HG03139 (cell line): Measurements from ENCODE around the gene CDCP1.

Experiments
- ATAC-seq: cut with Tn5 transposase; IDR thresholded peaks from one replicate; pipeline ENCODE4 v1.9.1; 2021; ENCODE audit not compliant: unreplicated experiment

Gene CDCP1

DNA sequence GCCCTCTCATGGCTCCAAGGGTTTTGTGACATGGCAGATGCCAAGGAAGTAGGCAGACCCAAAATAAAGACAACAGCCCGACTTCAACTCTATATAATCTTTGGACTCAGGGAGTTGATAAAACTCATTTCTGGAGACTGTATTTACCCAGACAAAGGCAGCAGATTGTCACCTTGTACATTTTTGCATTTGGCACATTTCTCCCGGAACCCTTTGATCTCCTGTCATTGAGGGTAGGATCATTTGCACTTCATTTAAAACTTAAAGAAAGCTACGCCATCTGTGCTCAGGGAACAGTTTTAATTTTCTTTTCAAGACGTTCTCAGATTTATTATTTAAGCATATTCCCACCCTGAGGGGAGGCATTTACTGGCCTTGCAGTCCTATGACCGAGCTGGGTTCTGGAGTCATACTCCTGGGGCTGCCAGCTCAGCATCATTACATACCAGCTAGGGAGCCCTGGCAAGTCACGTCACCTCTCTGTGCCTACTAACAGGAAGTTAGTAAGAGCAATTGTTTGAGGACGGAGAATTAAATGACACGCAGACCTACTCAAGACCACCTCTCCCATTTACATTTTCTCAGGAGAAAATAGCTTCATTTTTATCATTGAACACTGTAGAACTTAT is 5.9 kb downstream of the CDCP1 start:
- no peak for ATAC-seq

- no peak for ATAC-seq
These were observed 6.6 kb downstream of the CDCP1 start for GRCh38 chr3:45139372-45140140.

DNA sequence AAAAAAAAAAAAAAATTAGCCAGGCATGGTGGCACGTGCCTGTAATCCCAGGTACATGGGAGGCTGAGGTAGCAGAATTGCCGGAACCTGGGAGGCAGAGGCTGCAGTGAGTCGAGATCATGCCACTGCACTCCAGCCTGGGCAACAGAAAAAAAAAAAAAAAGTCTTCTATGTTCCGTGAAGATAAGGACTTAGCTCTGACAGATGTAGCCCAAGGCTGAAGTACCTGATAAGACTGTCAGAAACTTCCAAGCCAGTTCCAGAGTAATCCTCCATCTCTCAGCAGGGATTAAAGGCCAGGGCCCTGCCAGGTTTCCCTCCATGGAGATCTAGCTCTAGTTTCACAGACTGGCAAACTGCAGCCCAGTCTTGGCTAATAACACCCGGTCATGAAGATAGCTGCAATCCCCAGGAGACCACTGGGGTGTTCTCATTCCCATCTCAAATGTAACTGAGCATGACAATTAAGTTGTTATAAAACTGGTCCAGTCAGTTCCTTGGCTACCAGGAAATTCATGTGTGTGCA is 8.5 kb downstream of the CDCP1 start:
- ATAC-seq: no peak

DNA sequence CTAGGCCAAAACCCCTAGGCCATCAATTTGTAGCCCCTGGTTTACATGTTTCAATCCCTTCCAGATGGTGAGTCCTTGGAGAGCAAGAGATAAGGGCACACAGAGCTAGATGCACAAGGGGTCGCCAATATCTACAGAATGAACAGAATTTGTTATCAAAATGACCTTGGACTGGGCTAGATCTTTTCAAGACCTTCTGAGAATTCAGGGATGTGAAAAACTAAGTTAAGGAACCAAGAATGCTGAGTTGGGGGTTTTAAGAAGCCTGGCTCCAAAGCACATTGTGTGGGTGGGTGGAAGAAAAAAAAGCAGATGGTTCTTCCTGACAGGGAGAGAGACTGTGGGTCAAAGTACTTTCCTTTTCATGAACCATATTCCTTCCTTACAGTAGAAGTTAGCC is 10.2 kb downstream of the CDCP1 start:
- ATAC-seq: no peak

GRCh38 chr3:45134758-45135521 is 11.2 kb downstream of the CDCP1 start:
- ATAC-seq: no peak

DNA sequence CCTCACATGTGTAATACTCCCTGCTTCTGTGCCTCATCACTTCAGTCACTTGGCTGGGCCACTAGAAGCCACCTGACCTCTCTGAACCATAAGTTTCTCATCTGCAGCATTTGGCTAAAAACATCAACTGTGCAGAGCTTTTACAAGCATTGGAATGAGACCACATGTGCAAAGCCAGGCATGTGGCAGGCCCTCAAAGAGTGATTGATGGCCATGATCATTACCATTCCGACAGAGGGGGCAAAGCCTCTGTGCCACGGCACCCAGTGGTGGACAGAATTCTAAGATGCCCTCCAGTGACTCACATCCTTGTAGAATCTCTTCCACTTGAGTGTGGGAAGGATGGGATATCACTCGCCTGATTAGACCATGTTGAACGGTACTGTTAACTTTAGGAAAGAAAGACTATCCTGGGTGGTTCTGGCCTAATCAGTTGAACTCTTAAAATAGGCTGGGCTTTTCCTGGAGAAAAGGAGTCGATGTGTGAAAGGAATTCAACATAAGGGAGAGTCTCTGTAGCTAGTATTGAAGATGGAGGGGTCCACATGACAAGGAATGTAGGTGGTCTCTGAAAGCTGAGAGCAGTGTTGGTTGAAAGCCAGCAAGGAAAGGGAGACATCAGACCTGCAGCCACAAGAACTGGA is 13.5 kb downstream of the CDCP1 start:
- ATAC-seq: no peak

GRCh38 chr3:45131201-45131600 is 15.0 kb downstream of the CDCP1 start:
- no peak for ATAC-seq

GRCh38 chr3:45130476-45130875 is 15.7 kb downstream of the CDCP1 start:
- ATAC-seq: no peak

DNA sequence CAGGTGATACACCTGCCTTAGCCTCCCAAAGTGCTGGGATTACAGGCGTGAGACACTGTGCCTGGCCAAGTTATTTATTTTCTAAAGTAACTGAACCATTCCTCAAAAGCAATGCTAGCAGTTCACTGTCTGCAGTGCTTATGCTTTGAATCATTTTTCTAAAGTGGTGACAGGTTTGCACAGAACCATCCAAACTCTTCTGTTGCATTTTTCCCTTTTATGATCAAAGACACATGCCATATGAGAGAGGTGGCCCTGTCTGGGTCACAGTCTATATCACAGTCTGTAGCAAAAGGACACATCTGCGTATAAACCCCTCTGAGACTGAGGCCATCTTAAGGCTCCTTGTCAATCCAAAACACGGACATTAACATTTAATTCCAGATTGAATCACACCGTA is 17.2 kb downstream of the CDCP1 start:
- no peak for ATAC-seq

DNA sequence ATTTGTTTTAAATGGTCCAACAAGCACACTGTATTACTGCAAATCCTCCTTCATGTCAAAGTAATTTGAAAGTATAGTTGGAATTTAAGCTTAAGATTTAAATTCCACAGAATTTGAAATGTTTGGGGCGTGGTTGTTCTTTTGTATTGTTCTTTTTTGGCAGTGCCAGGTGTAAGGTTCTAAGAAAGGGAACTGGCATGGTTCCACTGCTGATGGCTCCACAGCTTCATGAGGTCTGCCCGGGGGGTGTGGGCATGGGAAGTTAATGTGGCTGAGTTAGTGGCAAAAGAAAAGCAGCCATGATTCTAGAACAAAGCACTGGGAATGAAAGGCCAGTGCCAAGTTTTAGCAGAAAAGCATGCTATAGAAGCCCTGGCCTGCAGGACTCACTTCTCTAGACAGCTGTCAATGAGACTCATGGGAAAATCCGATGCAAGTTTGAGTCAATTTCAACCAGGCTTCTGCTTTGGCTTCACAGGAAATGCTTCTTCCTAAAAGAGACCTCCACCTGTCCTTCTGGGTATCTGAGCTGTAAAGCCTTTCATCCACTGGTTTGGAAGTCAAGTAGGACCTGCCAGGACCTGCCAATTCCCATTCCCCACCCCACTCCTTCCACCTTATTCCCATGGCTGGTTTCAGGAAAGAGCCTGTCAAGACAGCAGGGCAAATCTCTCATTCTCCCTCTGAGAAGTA is 18.9 kb downstream of the CDCP1 start:
- no peak for ATAC-seq

DNA sequence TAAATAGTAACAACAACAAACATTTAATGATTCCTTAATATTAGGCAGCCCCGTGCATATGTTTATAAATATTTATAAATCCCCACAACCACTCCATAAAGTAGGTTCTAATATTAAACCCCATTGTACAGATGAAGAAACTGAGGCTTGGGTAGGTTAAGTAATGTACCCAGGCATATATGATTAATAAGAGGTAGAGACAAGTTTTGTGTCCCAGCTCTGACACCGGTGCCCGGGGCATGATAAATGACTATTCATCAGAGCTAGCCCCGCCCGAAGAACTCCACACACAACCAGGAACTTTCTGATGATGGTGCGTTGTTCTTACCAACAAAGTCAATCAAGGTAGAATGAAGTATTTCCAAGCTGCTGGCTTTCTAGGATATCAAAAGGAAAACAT is 19.4 kb downstream of the CDCP1 start:
- no peak for ATAC-seq

DNA sequence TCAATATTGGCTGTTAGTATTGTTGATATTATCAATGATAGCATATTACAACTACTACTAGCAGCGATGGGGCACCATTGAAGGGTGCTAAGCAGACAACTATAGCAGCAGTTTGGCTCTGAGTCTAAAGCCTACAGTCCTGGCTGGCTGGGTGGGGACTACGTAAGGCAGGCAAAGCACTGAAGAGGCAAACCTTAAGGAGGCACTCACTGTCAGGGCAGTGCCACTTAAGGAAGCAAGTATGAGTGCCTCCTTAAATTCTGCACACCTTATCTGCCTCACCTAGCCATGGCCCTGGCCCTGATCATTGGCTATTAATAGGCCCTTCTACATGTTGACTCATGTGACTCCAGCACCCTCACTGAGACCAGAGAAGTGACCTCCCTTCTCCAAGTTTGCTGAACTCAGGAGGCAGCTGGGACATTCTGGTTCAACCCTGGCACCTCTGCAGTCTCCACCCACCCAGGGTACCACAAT is 20.6 kb downstream of the CDCP1 start:
- no peak for ATAC-seq

DNA sequence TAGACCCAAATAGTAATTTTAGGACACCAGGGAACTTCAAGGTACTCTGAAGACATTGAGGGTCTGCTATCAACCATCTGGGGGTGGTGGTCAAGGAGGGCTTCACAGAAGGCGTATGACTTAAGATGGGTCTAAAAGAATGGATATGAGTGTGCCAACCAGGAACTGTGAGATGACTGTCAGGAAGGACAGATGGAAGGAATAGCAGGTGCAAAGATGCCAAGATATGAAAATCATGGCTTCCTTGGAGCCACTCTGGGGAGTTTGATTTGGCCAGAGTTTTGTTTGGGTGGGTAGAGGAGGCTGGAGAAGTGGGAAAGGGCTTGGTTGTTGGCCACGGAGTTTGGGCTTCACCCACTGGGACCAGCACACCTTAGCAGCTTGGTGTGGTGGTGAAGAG is 21.2 kb downstream of the CDCP1 start:
- ATAC-seq: no peak

- no peak for ATAC-seq
These were observed 21.8 kb downstream of the CDCP1 start for GRCh38 chr3:45124352-45124751.

DNA sequence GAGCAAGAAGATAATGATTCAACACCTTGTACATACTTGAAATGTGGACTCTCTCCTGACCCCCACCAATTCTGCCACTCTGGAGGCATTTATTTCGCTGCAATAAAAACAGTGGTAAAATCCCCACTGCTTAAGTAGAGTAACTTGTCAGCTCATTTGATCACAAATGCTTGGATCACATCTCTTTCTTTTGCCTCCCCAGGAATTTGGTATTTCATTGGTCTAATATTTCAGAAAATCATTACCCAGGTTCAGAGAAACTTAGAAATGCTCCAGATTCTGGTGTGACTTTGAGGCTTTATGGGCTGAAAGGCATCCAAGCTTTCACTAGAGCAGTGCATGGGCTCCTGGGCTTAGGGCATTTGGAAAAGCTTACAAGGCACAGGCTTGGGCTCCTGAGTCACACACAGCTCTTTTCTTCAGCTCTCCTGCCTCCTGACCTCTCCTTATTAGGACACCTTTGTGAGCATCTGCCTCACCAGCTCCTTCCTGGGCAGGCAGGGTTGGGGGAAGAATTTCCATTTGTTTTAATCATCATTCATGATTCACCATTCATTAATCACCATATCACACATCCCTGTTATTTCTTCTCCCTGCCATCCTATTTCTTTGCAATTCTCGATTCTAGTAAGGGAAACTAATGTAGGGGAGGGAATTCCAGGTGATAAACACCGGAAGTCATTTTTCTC is 22.5 kb downstream of the CDCP1 start:
- no peak for ATAC-seq

- peak; percentile 75 for ATAC-seq
These were observed 23.1 kb downstream of the CDCP1 start for GRCh38 chr3:45123030-45123429.

DNA sequence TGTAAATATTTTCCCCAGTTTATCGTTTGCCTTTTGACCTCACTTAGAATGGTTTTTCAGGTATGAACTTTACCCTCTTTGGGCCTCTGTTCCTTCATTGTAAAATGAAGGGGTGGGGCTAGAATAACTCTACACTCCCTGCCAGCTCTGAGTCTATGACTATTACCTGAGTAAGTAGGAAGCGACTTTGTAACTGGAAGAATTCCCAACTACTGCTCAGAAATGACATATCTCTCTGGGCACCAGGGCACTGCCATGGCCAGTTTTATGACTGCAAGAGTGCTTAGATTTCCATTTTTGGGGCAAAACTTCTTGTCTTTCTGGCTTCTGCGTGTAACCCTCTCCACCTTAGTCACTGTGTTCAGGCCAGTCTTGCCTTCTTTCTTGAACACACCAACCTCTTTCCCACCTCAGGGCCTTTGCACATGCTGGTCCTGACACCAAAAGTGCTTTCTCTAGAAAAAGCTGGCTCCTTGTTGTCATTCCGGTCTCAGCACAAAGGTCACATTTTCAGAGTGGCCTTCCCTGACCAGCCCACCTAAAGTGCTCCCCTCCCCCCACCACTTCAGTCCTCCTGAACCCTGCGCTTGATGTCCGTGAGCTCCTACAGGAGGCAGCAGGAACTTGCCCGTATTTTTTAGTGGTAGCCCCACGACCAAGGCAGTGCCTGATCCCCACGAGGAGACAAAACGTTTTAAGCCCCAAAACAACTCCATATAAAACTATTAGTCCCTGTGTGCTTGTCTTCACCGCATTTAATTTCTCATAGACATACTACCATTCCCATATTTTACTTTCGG is 25.6 kb downstream of the CDCP1 start:
- ATAC-seq: no peak

GRCh38 chr3:45119824-45120358 is 26.3 kb downstream of the CDCP1 start:
- ATAC-seq: no peak

DNA sequence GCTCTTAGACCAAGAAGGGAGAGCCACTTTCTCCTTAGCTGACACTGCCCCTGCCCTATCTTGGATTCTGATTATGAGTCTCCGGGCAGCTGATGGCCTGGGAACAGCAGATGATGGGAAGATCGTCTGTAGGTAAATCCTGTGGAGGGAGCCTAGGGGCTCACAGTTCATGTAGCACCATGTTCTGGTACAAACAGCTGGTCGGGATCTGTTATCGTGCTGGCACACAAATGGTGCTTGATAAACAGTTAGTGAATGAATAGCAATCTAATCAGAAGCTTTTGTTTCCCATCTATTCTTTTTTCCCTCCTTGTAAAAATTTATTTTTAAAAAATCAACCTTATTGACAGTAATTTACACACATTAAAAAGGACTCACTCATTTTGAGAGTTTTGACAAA is 26.8 kb downstream of the CDCP1 start:
- ATAC-seq: no peak
